Chondrocyte (in vitro differentiated cells): ENCODE data around the gene PYGL. TPM values are rescaled to one million over a fixed set of nuclear protein-coding genes. Genes with fewer than 3 reads are reported as not detected.
A peak's percentile ranks its signal among the peaks of the same experiment; 100 is the strongest.

Experiments
- DNase-seq: peaks from one replicate; pipeline ENCODE4 v3.0.0; 2021; ENCODE audit warnings: mixed read lengths, low spot score
- H3K27ac Mint-ChIP-seq: one replicate; pipeline ENCODE4 v1.8.0; 2021; ENCODE audit warnings: mild to moderate bottlenecking, moderate library complexity, mixed read lengths; ENCODE audit not compliant: unreplicated experiment
- H3K27me3 Mint-ChIP-seq: 2 replicates; pipeline ENCODE4 v1.8.0; 2021; ENCODE audit warnings: low read depth, mixed read lengths
- H3K36me3 Mint-ChIP-seq: 2 replicates; pipeline ENCODE4 v1.8.0; 2021; ENCODE audit warnings: low read depth, mixed read lengths
- H3K4me1 Mint-ChIP-seq: 2 replicates; pipeline ENCODE4 v1.8.0; 2021; ENCODE audit warnings: low read depth, mild to moderate bottlenecking, mixed read lengths
- H3K4me3 Mint-ChIP-seq: one replicate; pipeline ENCODE4 v1.8.0; 2021; ENCODE audit warnings: mild to moderate bottlenecking, moderate library complexity, mixed read lengths; ENCODE audit not compliant: unreplicated experiment
- H3K9me3 Mint-ChIP-seq: 2 replicates; pipeline ENCODE4 v1.8.0; 2021; ENCODE audit warnings: low read depth, mixed read lengths
- total RNA-seq: library from RNA; stranded (reverse); gene quantifications from 3 replicates; pipeline ENCODE4 v1.2.1, GENCODE V29; 2021
- TF ChIP-seq, protein P1 (sequence below): fragments of 200-600 bp; sonication (generic); IDR thresholded peaks from 2 replicates; pipeline ENCODE4 v1.5.0; 2021; ENCODE audit warnings: antibody characterized with exemption, mild to moderate bottlenecking, moderate library complexity

Gene PYGL
- total RNA-seq, 1 donor from 2014 or later: 120 TPM

DNA sequence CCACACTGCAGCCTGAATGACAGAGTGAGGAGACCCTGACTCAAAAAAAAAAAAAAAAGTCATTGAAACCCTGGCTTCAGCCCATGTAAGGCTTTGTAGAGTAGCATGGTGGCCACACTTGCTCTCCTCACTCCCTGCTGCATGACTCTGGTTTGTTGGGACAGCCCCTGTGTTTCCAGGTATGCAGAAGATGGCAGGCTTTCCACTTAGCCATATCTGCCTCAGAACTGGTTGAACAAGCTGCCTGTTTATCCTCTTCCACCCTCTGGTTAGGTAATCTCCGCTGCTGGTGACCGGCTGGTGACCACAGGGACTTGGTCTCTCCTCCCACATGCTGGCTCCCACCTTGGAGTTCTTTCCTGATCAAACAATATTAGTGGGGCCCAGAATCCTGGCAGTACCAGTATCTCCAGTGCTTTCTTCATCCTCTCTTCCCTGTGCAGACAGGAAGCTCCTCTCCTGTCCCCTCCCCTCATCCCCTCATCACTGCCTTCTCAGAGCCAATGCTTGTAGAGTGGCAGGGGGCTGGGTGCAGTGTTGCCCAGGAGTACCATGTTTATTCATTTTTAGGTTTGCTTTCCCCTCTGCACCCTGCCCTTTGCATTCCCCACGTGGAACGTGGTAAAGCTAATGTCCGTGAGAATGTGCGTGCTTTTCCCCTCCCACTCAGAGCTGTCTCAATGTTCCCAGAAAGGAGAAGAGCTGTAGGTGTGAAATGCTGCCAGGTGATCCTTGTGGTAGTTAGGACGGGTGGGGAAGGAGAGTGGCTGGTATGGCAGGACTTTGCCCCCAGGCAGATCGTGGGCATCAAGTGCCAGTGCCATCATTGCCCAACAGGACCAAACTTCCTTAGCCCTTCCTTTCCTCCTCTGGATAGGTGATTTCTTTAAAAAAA lies 61.1 kb downstream of the PYGL start:
- Mint-ChIP-seq H3K4me3 (no peak overlapping the region), H3K27me3 (peaks cover 4% of the 10 kb centered on the region), H3K27ac (no peak overlapping the region), H3K4me1 (no peaks in the 10 kb centered on the region), H3K36me3 (peaks cover 5% of the 10 kb centered on the region), H3K9me3 (no peaks in the 10 kb centered on the region)
- DNase-seq: no peak
- TF ChIP-seq, protein P1, sequence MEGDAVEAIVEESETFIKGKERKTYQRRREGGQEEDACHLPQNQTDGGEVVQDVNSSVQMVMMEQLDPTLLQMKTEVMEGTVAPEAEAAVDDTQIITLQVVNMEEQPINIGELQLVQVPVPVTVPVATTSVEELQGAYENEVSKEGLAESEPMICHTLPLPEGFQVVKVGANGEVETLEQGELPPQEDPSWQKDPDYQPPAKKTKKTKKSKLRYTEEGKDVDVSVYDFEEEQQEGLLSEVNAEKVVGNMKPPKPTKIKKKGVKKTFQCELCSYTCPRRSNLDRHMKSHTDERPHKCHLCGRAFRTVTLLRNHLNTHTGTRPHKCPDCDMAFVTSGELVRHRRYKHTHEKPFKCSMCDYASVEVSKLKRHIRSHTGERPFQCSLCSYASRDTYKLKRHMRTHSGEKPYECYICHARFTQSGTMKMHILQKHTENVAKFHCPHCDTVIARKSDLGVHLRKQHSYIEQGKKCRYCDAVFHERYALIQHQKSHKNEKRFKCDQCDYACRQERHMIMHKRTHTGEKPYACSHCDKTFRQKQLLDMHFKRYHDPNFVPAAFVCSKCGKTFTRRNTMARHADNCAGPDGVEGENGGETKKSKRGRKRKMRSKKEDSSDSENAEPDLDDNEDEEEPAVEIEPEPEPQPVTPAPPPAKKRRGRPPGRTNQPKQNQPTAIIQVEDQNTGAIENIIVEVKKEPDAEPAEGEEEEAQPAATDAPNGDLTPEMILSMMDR: no peak

DNA sequence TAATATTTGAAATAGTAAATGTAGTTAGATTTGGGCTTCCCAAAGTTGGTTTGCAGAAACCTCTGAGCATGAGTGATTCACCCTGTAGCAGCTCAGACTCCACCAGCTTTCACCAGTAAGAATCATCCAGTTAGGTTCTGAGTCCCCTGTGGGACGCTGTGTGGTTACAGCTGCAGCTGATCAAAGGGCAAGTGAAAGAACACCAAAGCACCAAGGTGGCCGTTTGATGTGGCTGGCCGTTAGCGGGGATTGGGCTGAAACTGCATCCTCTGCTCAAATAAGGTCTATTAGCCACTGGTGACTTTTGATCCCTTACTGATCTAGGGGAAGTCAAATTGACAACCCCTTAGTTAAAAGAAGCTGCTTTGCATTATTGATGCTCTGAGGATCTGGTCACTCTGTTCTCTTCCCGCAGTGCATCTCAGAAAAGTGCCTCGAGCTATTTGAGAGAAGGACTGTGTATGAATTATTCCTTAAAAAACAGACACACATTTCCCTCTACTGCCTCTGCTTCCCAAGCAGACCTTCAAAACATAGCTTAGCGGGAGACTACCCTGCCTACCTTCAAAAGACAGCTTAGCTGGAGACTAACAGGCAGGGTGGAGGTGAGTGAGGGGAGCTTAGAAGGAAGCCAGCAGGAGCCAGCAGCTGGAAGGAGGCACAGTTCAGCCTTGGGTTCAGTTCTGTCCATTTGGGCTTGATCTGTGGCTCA lies 68.8 kb downstream of the PYGL start:
- DNase-seq: no peak
- Mint-ChIP-seq H3K4me1 (peaks cover 9% of the 10 kb centered on the region), H3K4me3 (no peak overlapping the region), H3K27me3 (peaks cover 37% of the 10 kb centered on the region), H3K36me3 (no peaks in the 10 kb centered on the region), H3K27ac (no peak overlapping the region), H3K9me3 (no peaks in the 10 kb centered on the region)
- TF ChIP-seq, protein P1: no peak

DNA sequence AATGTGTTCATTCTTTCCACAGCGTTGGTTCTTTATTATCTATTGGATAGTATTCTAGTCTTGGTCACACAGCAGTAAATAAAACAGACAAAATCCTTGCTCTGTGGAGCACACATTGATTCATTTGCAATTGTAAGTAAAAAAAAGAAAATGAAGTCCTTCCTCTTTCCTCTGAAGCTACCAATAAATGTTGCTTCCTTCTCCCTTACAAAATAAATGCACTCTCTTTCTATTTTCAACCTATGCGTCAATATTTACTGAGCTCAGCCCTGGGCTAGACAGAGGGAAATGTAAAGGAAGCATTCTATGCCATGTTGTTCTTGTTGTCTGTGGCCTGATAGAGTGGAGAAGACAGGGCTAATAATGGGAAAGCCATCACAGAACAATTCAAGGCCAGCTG lies 69.5 kb downstream of the PYGL start:
- Mint-ChIP-seq H3K36me3 (no peaks in the 10 kb centered on the region), H3K4me3 (no peak overlapping the region), H3K4me1 (peaks cover 9% of the 10 kb centered on the region), H3K9me3 (no peaks in the 10 kb centered on the region), H3K27me3 (peaks cover 37% of the 10 kb centered on the region), H3K27ac (no peak overlapping the region)
- TF ChIP-seq, protein P1: no peak
- DNase-seq: no peak

DNA sequence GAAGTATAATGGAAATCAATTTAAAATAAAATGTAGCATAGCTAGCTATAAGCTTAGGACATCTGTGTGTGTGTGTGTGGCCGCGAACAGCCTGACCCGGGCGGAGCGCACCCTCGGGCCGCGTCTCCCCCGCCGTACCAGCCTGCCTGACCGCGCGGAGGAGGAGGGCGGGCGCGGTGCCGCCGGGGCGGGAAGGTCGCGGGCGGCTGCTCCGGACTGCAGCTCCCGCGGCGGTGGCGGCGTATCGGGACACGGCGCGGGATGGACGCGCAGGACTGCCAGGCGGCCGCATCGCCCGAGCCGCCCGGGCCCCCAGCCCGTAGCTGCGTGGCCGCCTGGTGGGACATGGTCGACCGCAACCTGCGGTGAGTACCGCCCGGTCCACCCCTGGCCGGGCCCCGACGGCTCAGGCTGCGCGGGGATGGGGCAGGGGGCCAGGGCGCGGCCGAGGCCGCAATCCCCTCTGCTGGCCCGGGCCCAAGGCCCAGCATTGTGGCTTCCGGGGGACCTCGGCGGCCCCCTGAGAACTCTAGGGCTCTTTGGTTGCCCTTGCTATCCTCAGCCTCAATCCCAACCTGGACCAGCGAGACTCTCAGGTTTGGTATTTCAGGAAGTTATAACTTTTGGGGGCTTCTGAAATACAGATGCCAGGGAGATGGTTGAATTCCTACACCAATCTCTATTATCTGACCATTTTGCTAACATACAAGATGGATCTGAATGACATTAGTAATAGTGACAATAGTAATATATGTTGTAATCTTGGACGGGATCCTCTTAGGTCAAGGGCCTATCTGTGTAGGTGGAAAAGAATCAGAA lies 72.2 kb downstream of the PYGL start, which contains the start of gene ABHD12B:
ABHD12B (plus strand) TSS at position 140 of the 819 bp plus-strand sequence; CDS start at position 262, 122 bp downstream.
- Mint-ChIP-seq H3K4me3 (peak within 1 kb of the TSS; percentile 23), H3K9me3 (no peaks in the 10 kb centered on the region), H3K27ac (no peak within 1 kb of the TSS), H3K36me3 (no peaks in the 10 kb centered on the region), H3K4me1 (peaks cover 9% of the 10 kb centered on the region), H3K27me3 (peaks cover 34% of the 10 kb centered on the region)
- TF ChIP-seq, protein P1: no peak
- no peak for DNase-seq

DNA sequence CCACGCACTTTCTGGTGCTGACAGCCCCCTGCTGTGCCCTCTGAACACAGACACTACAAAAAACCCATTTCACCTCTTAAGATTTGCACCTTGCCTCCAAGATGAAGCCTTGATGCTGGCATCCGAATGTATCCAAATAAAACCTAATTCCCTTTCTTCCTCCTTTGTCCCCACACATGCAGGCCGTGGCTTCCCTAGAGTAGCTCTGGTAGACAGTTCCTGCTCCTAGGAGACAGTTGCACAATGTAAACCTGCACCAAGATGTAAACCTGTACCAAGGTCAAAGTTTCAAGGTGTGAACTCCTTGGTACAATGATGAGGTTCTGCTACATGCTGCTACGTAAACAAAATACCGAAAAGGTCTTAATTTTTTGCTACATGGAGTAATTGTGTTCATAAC lies 73.1 kb downstream of the PYGL start:
- Mint-ChIP-seq H3K27me3 (peaks cover 28% of the 10 kb centered on the region), H3K36me3 (no peaks in the 10 kb centered on the region), H3K9me3 (no peaks in the 10 kb centered on the region), H3K4me3 (peak overlapping the region; percentile 23), H3K27ac (no peak overlapping the region), H3K4me1 (peaks cover 9% of the 10 kb centered on the region)
- TF ChIP-seq, protein P1: no peak
- no peak for DNase-seq
